T-helper 17 cell (primary cell): ENCODE measurements around the gene SRC. TPM values are rescaled to one million over a fixed set of nuclear protein-coding genes. Genes with fewer than 3 reads are reported as not detected.

Source experiments
- ATAC-seq: fragments of 150-1000 bp; cut with Tn5 transposase; 2 replicates; pipeline ENCODE4 v1.10.0; 2021; ENCODE audit warnings: mild to moderate bottlenecking, moderate library complexity
- DNase-seq, 3 donors: peaks; one replicate each; pipeline versions ENCODE4 v3.0.0 to v3.0.0-alpha.2; 2020 to 2021
- H3K9me3 ChIP-seq: one replicate; pipeline ENCODE4 v1.7.0; 2013; ENCODE audit warnings: low read length, mild to moderate bottlenecking; ENCODE audit not compliant: control insufficient read depth, poor library complexity, severe bottlenecking
- H3K27ac Mint-ChIP-seq: one replicate; pipeline ENCODE4 v1.8.0; 2022; ENCODE audit warnings: mild to moderate bottlenecking, moderate library complexity, mixed read lengths
- H3K27me3 Mint-ChIP-seq: one replicate; pipeline ENCODE4 v1.8.0; 2022; ENCODE audit warnings: mixed read lengths
- H3K36me3 Mint-ChIP-seq: one replicate; pipeline ENCODE4 v1.8.0; 2022; ENCODE audit warnings: low read depth, mixed read lengths
- H3K4me1 Mint-ChIP-seq: one replicate; pipeline ENCODE4 v1.8.0; 2022; ENCODE audit warnings: mild to moderate bottlenecking, mixed read lengths
- H3K4me3 Mint-ChIP-seq: one replicate; pipeline ENCODE4 v1.8.0; 2022; ENCODE audit warnings: mild to moderate bottlenecking, moderate library complexity, mixed read lengths
- total RNA-seq, 4 donors: library from RNA in 2 of 4; stranded (reverse) in 2 of 4; gene quantifications; one replicate each; pipeline ENCODE4 v1.2.3 and lab custom pipeline; 2022 to 2026

Gene SRC
- total RNA-seq, 2 donors from 2014 or later = 6.2 to 22.8 TPM

DNA sequence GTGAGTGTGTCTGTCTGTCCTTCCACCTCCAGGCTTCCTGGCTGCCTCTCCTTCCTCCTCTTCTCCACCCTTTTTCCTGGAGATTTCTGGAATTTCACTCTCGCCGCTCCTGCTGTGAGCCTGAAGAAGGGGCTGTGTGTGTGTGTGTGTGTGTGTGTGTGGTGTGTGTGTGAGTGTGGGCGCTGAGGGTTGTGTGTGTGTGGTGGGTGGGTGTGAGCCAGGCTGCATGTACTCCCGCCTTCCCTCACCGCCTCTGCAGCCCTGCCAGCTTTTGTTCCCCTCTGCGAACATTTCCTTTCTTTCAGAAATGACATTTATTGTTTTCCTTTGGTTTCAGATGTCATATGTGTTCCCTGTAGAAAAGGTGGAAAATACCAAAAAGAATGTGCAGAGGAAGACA lies 76.0 kb downstream of the SRC start:
- H3K9me3 ChIP-seq = no peaks in the 10 kb centered on the region
- Mint-ChIP-seq H3K27ac (no peak overlapping the region), H3K36me3 (peaks cover 31% of the 10 kb centered on the region), H3K4me1 (peaks cover 11% of the 10 kb centered on the region), H3K4me3 (no peak overlapping the region), H3K27me3 (peaks cover 28% of the 10 kb centered on the region)
- no peak for DNase-seq
- ATAC-seq = no peak

DNA sequence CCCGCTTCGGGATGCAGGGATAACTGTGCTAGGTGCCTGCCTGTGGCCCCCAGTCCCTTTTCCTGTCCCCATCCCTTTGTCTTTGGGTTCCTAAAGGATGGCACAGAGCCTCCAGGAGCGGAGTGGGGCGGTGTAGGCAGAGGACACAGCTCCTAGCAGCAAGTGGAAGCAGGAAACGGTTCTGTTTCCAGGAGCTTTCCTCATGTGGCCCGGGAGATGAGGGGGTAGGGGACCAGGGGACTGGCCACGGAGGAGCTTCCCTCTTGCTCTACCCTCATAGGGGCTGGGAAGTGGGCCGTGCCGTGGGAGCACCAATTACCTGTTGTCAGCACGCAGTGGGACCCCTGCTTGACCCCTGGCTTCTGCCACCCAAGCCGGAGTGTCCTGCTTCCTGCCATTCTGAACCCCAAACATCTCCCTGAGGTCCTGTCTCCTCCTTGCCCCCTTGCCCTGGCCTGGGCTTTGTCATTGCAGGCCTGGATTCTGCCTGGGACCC lies 76.9 kb downstream of the SRC start:
- peaks cover 28% of the 10 kb centered on the region for H3K27me3 Mint-ChIP-seq
- no peak for ATAC-seq

DNA sequence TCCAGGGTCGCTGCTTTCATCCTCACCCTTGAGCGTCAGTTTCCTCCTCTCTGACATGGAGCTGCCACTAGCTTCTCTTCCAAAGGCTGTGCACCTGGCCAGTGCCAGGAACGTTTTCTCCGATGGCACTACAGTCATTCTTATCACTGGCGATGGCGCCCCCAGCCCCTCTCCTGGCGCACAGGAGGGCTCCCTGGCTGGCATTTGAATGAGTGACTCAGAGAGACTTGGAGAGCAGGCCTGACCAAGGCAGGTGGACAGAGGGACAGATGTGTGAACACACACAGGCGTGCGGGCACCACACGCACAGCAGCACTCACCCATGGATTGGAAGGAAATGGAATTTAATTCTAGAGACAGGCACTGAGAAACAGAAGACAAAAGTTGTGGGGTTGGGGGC lies 77.6 kb downstream of the SRC start:
- Mint-ChIP-seq H3K4me3 (no peak overlapping the region), H3K27me3 (peaks cover 28% of the 10 kb centered on the region), H3K27ac (no peak overlapping the region), H3K4me1 (peaks cover 11% of the 10 kb centered on the region), H3K36me3 (peaks cover 29% of the 10 kb centered on the region)
- no peak for DNase-seq
- H3K9me3 ChIP-seq = no peaks in the 10 kb centered on the region
- ATAC-seq = no peak

More for the DNA sequence above, 76.9 kb downstream of the SRC start:
- H3K27ac Mint-ChIP-seq = no peak overlapping the region
- H3K36me3 Mint-ChIP-seq = peaks cover 29% of the 10 kb centered on the region
- DNase-seq = no peak
- H3K4me3 Mint-ChIP-seq = no peak overlapping the region
- no peaks in the 10 kb centered on the region for H3K9me3 ChIP-seq
- H3K4me1 Mint-ChIP-seq = peaks cover 11% of the 10 kb centered on the region

DNA sequence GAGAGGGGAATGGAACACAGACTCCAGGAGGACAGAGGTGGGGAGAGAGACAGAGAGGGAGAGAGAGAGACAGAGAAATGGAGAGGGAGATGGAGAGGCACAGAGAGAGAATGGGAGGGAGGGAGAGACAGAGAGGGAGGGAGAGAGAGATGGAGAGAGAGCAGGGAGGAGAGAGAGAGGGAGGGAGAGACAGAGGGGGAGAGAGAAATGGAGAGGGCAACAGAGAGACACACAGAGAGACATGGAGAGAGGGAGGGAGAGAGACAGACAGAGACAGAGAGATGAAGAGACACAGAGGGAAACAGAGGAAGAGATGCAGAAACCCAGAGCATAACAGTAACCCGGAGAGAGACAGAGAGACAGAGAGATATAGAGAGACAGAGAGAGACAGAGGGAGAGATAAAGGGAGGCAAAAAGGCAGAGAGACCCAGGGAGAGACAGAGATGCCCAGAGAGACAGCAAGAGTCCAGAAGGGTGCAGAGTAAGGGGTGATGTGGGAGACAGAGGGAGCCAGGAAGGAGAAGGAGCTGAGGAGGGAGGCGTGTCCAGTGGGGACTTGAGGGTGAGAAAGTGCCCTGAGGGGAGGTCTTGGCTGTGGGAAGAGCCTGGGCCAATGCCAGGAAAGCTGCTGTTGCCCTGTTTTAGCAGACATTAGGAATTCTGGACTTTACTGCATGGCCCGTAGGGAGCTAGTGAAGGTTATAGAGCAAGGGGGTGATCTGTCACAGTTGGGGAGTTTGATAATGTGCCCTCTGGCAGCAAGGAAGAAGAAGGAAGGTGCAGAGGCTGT lies 78.3 kb downstream of the SRC start:
- Mint-ChIP-seq H3K4me1 (peaks cover 11% of the 10 kb centered on the region), H3K27ac (no peak overlapping the region), H3K36me3 (peaks cover 29% of the 10 kb centered on the region), H3K4me3 (no peak overlapping the region), H3K27me3 (peaks cover 28% of the 10 kb centered on the region)
- ATAC-seq = no peak
- DNase-seq = no peak
- H3K9me3 ChIP-seq = no peaks in the 10 kb centered on the region

DNA sequence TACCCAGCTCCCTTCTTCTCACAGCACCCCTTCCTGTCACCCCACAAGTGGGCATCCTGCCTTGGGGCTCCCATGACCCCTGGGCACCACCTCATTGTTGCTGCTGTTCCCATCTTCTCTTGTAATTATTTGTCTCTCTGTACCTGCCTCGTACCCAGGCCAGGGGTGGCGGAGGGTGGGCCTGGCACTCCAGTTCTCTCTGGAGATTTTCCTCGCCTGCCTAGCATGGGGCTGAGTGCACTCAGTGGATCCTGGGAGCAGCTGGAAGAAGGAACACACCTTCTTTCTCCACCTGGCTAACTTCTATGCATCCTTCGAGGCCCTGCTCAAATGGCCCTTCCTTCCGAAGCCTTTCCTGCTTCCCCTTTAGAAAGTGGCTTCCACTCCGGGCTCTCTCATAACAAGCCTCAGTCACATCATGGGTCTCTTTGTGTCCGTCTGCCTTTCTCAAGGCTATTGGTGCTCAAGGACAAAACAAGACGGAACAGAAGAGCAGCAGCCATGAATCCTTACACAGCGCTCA lies 79.2 kb downstream of the SRC start:
- DNase-seq = no peak
- peaks cover 29% of the 10 kb centered on the region for H3K36me3 Mint-ChIP-seq

DNA sequence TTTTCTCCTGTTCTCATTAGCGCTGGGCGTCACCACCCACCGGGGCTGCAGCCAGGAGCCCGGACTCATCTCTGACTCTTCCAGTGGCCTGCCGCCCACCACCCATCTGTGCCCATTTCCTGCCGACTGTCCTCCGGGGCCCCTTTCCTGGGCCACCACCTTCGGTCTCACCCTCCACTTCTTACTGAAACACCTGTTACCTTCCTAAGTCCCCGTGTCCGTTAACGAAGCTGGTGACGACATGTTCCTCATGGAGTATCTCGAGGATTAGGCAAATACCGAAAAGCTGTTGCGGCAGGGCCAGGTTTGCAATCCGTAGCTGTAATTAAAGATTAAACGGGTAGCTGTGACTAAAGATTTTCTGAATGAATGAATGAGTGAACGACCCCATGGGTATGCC lies 80.2 kb downstream of the SRC start:
- Mint-ChIP-seq H3K27me3 (peaks cover 28% of the 10 kb centered on the region), H3K4me1 (peaks cover 6% of the 10 kb centered on the region), H3K36me3 (peaks cover 24% of the 10 kb centered on the region), H3K27ac (no peak overlapping the region), H3K4me3 (no peak overlapping the region)
- no peaks in the 10 kb centered on the region for H3K9me3 ChIP-seq
- DNase-seq (no peak), ATAC-seq (no peak)

More for the DNA sequence above, 79.2 kb downstream of the SRC start:
- Mint-ChIP-seq H3K27me3 (peaks cover 28% of the 10 kb centered on the region), H3K4me3 (no peak overlapping the region), H3K4me1 (peaks cover 11% of the 10 kb centered on the region), H3K27ac (no peak overlapping the region)
- no peak for ATAC-seq
- H3K9me3 ChIP-seq = no peaks in the 10 kb centered on the region

DNA sequence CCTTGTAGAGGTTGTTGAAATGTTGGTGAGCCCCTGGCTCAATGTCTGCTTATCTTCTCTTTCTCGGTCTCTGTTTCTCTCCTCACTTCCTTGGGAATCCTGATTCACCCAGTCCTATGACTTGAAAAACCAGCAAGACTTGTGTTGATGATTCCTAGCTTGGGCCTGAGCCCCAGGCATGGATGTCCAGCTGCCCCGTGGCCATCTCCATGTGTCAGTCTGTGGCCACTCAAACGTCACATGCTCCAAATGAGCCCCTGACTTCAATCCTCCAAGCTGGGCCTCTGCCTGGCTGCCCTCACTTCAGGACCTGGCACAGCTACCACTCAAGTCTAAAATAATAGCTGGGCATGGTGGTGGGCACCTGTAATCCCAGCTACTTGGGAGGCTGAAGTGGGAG lies 81.0 kb downstream of the SRC start:
- peaks cover 16% of the 10 kb centered on the region for H3K36me3 Mint-ChIP-seq
- no peak overlapping the region for H3K4me3 Mint-ChIP-seq
- no peak overlapping the region for H3K27ac Mint-ChIP-seq
- no peak for DNase-seq
- no peak for ATAC-seq
- H3K27me3 Mint-ChIP-seq = peaks cover 28% of the 10 kb centered on the region
- no peaks in the 10 kb centered on the region for H3K9me3 ChIP-seq
- peaks cover 6% of the 10 kb centered on the region for H3K4me1 Mint-ChIP-seq

DNA sequence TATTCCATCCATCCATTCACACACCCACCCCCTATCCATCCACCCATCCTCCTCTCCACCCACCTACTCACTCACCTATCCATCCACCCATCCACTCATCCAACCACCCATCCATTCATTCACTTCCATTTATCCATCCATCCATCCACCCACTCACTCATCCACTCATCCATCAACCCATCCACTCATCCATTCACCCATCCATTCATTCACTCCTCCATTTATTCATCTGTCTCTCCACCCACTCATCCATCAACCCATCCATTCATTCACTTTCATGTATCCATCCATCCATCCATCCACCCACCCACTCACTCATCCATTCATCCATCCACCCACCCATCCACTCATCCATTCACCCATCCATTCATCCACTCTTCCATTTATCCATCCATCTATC lies 84.1 kb downstream of the SRC start:
- ATAC-seq (no peak), DNase-seq (no peak)
- Mint-ChIP-seq H3K36me3 (peaks cover 2% of the 10 kb centered on the region), H3K4me1 (no peaks in the 10 kb centered on the region), H3K27ac (no peak overlapping the region), H3K27me3 (peaks cover 4% of the 10 kb centered on the region), H3K4me3 (no peak overlapping the region)
- no peaks in the 10 kb centered on the region for H3K9me3 ChIP-seq

DNA sequence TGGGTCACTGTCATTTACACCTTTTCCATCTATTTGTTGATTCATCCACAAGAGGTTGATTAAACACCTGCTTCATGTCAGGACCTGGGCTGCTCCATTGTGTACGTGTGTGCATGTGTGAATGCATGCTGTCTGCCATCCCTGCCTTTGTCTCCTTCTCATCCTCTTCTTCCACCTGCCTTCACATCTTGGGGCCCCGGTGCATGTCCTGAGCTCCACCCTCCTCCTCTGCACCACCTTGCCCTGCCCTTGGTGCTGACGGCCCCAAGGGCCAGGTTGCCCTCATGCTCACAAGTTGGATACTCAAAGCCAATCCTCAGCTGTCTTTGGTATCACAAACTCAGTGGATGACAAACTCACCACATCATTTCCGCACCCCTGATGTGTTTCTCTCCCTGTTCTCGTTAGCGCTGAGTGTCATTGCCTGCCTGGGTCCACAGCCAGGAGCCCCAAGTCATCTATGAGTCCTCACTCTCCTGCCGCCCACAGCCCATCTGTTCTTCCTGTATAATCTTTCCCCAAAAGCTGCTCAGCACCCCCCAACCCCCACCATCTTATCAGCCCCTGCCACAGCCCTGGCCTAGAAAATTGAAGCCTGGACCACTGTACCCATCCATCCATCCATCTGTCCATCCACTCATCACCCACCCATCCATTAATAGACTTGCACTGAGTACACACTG lies 85.0 kb downstream of the SRC start:
- H3K36me3 Mint-ChIP-seq = no peaks in the 10 kb centered on the region
- no peaks in the 10 kb centered on the region for H3K9me3 ChIP-seq
- no peaks in the 10 kb centered on the region for H3K4me1 Mint-ChIP-seq
- no peak overlapping the region for H3K4me3 Mint-ChIP-seq
- no peak for DNase-seq
- no peak for ATAC-seq
- no peak overlapping the region for H3K27ac Mint-ChIP-seq
- H3K27me3 Mint-ChIP-seq = no peaks in the 10 kb centered on the region

DNA sequence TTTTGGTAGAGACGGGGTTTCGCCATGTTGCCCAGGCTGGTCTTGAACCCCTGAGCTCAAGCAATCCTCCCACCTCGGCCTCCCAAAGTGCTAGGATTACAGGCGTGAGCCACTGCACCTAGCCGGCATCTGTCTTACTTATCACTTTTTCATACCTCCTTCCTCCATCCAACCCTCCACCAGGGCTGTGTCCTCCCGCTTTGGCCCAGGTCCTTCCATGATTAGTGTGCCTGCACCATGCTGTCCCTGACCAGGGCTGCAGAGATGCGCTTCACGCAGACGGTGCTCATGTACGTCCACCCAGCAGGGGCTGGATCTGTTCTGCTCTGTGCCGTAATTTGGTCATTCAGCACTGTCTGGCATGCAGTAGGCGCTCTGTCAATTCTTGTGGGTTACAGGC lies 85.8 kb downstream of the SRC start:
- Mint-ChIP-seq H3K36me3 (no peaks in the 10 kb centered on the region), H3K4me3 (no peak overlapping the region), H3K27ac (no peak overlapping the region), H3K4me1 (peaks cover 2% of the 10 kb centered on the region), H3K27me3 (peaks cover 3% of the 10 kb centered on the region)
- H3K9me3 ChIP-seq = no peaks in the 10 kb centered on the region
- ATAC-seq (no peak), DNase-seq (no peak)

DNA sequence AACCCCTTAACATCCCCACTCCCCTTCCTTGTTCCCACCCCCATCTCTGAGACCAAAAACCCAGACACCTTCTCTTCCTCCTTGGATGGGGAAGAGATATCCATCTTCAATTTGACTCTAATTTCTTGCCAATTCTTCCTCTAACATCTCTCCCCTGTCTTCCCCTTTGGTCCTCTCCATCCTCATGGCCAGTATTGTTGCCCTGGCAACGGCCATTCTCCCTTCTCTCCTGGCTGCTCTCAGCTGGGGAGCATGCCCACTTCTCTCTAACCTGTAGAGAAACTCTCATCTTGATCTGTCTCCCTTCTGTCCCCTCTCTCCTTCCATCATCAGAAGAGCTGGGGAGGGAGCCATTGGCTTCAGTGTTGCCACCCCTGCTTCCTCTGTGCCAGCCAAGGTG lies 86.7 kb downstream of the SRC start:
- H3K27ac Mint-ChIP-seq = no peak overlapping the region
- H3K9me3 ChIP-seq = no peaks in the 10 kb centered on the region
- no peaks in the 10 kb centered on the region for H3K36me3 Mint-ChIP-seq
- ATAC-seq = no peak
- no peak overlapping the region for H3K4me3 Mint-ChIP-seq
- peaks cover 3% of the 10 kb centered on the region for H3K4me1 Mint-ChIP-seq
- DNase-seq = no peak
- H3K27me3 Mint-ChIP-seq = peaks cover 4% of the 10 kb centered on the region

DNA sequence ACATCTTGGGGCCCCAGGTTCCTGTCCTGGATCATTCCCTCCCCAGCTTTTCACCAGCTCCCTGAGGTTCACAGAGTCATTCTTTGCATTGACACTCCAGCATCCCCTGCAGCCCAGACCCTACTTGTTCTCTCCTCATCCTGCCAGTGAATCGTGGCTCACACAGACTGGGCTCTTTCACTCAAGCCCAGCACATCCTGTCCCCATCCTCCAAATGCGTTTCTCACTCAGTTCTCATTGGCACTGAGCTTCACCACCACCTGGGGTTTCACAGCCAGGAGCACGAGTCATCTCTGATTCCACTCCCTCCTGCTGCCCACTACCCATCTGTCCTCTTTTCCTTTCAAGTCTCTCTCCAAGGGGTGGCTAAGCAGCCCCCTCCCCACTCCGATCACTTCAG lies 89.7 kb downstream of the SRC start:
- DNase-seq (no peak), ATAC-seq (no peak)
- Mint-ChIP-seq H3K4me3 (no peak overlapping the region), H3K27ac (no peak overlapping the region), H3K36me3 (peaks cover 3% of the 10 kb centered on the region), H3K4me1 (peaks cover 5% of the 10 kb centered on the region), H3K27me3 (peaks cover 18% of the 10 kb centered on the region)
- no peaks in the 10 kb centered on the region for H3K9me3 ChIP-seq

DNA sequence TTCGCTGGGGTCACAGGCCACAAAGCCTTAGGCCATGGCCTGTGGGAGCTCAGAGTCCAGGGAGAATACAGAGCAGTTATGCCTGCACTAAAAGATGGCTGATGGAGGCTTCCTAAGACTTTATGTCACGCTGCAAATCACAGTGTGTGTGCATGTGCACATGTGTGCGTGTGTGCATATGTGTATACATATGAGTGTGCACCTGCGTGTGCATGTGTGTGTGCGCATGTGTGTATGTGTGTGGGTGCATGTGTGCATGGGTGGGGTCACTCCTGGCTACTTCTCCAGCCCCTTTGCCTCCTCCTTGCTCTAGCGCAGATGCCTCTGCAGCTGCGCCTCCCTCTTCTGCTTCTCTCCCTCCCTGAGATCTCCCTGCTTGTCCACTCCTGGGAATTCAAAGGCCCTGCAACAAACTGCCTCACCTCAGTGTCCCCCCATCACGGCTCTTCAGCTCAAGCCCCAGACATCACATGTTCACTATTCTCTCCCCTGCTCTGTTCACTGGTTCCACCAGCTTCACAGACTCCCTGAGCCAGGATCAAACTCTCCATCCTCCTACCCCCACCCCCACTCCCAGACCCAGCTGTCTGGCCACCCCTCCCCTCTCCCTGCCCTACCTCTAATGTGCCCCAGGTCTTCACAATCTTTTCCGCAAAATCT lies 90.7 kb downstream of the SRC start:
- Mint-ChIP-seq H3K27me3 (peaks cover 18% of the 10 kb centered on the region), H3K4me1 (peaks cover 5% of the 10 kb centered on the region), H3K27ac (no peak overlapping the region), H3K4me3 (no peak overlapping the region), H3K36me3 (peaks cover 3% of the 10 kb centered on the region)
- ATAC-seq = no peak
- DNase-seq = no peak
- no peaks in the 10 kb centered on the region for H3K9me3 ChIP-seq
